HCT116 (cell line): ENCODE data around the gene CAMKK2. TPM values are rescaled to one million over a fixed set of nuclear protein-coding genes. Genes with fewer than 3 reads are reported as not detected.
A peak's percentile ranks its signal among the peaks of the same experiment; 100 is the strongest.

Experiments
- ATAC-seq: fragments of 200-7000 bp; cut with Tn5 transposase; 2 replicates; pipeline ENCODE4 v1.9.1; 2020; ENCODE audit warnings: mild to moderate bottlenecking, moderate library complexity
- BruUV-seq: library from RNA; stranded (reverse); fragments of 400-500 nt; replicated peaks from 2 replicates; lab custom pipeline; 2021; lab: Mats Ljungman, UMichigan
- CTCF ChIA-PET: fragments of 300-600 bp; sonication (Branson Sonifier 250); formaldehyde crosslinking; loops from one replicate; lab custom pipeline; 2021; ENCODE audit warnings: antibody characterized with exemption; lab: Charles Lee
- POLR2A ChIA-PET: fragments of 300-600, 350-600 bp; sonication (Branson Sonifier 250); formaldehyde crosslinking; loops from one replicate; lab custom pipeline; 2021; ENCODE audit warnings: antibody characterized with exemption; lab: Charles Lee
- RAD21 ChIA-PET, 2 experiments: fragments of 300-600 bp; sonication (Branson Sonifier 250); formaldehyde crosslinking; loops; one replicate each; lab custom pipeline; 2023; ENCODE audit warnings: low total read pairs in 2 of 2; ENCODE audit not compliant: uncharacterized antibody in 2 of 2, unreplicated experiment in 2 of 2, low non-redundant PET in 1 of 2; lab: Charles Lee
- DNase-seq: peaks from one replicate; pipeline ENCODE4 v3.0.0-alpha.2; 2010; ENCODE audit warnings: low read depth, low spot score
- H2AFZ ChIP-seq: fragments of 200-600 bp; shearing (Covaris generic), sonication (generic); 2 replicates; pipeline ENCODE4 v1.6.1; 2017; ENCODE audit warnings: low read depth, mixed run types, mixed read lengths, antibody characterized with exemption, low read length; ENCODE audit not compliant: poor library complexity, severe bottlenecking
- H3K27ac ChIP-seq: 2 replicates; pipeline ENCODE4 v1.5.1; 2012; ENCODE audit warnings: low read depth, low read length
- H3K27me3 ChIP-seq: fragments of 200-600 bp; sonication (generic); 2 replicates; pipeline ENCODE4 v1.6.1; 2016; ENCODE audit warnings: mixed run types, low read length, mixed read lengths; ENCODE audit not compliant: insufficient read depth
- H3K36me3 ChIP-seq, 2 experiments: fragments of 200-500 bp in 1 of 2; fragments of 200-600 bp in 1 of 2; sonication (Bioruptor generic) in 1 of 2; sonication (generic) in 1 of 2; 2 replicates each; pipeline versions ENCODE4 v1.5.1 to v1.6.1; 2014 to 2016; ENCODE audit warnings: low read length in 2 of 2, inconsistent platforms in 1 of 2, mixed read lengths in 1 of 2, mixed run types in 1 of 2; ENCODE audit not compliant: insufficient read depth in 2 of 2, control insufficient read depth in 1 of 2
- H3K4me1 ChIP-seq, 2 experiments: fragments of 200-600 bp in 1 of 2; sonication (generic) in 1 of 2; 2 replicates each; pipeline versions ENCODE4 v1.5.1 to v1.6.1; 2012 to 2017; ENCODE audit warnings: low read length in 2 of 2, inconsistent platforms in 1 of 2, mild to moderate bottlenecking in 1 of 2, mixed read lengths in 1 of 2, mixed run types in 1 of 2, moderate library complexity in 1 of 2; ENCODE audit not compliant: insufficient read depth in 2 of 2, control insufficient read depth in 1 of 2
- H3K4me2 ChIP-seq: fragments of 200-600 bp; sonication (generic); 2 replicates; pipeline ENCODE4 v1.6.1; 2017; ENCODE audit warnings: mixed run types, low read length, mixed read lengths
- H3K4me3 ChIP-seq, 2 experiments: fragments of 200-600 bp in 1 of 2; sonication (generic) in 1 of 2; replicated peaks in 1 of 2; 2 replicates each; pipeline ENCODE4 v1.5.1; 2011 to 2016; ENCODE audit warnings: low read length in 2 of 2, control low read depth in 1 of 2, low read depth in 1 of 2, mild to moderate bottlenecking in 1 of 2, mixed read lengths in 1 of 2, mixed run types in 1 of 2
- H3K79me2 ChIP-seq: fragments of 200-600 bp; sonication (generic); 2 replicates; pipeline ENCODE4 v1.6.1; 2017; ENCODE audit warnings: mild to moderate bottlenecking, mixed run types, low read length, moderate library complexity, mixed read lengths; ENCODE audit not compliant: insufficient read depth
- H3K9ac ChIP-seq: fragments of 200-600 bp; sonication (generic); 2 replicates; pipeline ENCODE4 v1.6.1; 2016; ENCODE audit warnings: low read length, mixed read lengths
- H3K9me2 ChIP-seq: fragments of 200-600 bp; sonication (generic), shearing (Covaris generic); 2 replicates; pipeline ENCODE4 v1.6.1; 2017; ENCODE audit warnings: mixed run types, mild to moderate bottlenecking, moderate library complexity; ENCODE audit not compliant: insufficient read depth
- H3K9me3 ChIP-seq, 2 experiments: fragments of 200-500 bp in 1 of 2; fragments of 200-600 bp in 1 of 2; sonication (Bioruptor generic) in 1 of 2; sonication (generic) in 1 of 2; 2 replicates each; pipeline ENCODE4 v1.6.1; 2014 to 2017; ENCODE audit warnings: low read length in 2 of 2, mixed read lengths in 2 of 2, inconsistent platforms in 1 of 2, low read depth in 1 of 2, mild to moderate bottlenecking in 1 of 2, mixed run types in 1 of 2, moderate library complexity in 1 of 2; ENCODE audit not compliant: control insufficient read depth in 1 of 2, insufficient read depth in 1 of 2
- H4K20me1 ChIP-seq: fragments of 200-600 bp; sonication (generic), shearing (Covaris generic); 2 replicates; pipeline ENCODE4 v1.6.1; 2017; ENCODE audit warnings: mixed run types, mild to moderate bottlenecking, moderate library complexity; ENCODE audit not compliant: insufficient read depth
- CTCF ChIP-seq, 3 experiments: fragments of 200-600 bp in 1 of 3; sonication (generic) in 1 of 3; IDR thresholded peaks in 2 of 3; conservative IDR thresholded peaks in 1 of 3; 2 replicates each; pipeline ENCODE4 v1.5.1; 2012 to 2017; ENCODE audit warnings: low read depth in 2 of 3, low read length in 2 of 3, antibody characterized with exemption in 1 of 3, borderline replicate concordance in 1 of 3, control low read depth in 1 of 3, mild to moderate bottlenecking in 1 of 3, mixed read lengths in 1 of 3, mixed run types in 1 of 3, moderate library complexity in 1 of 3; ENCODE audit not compliant: insufficient read depth in 1 of 3
- ELF1 ChIP-seq: IDR thresholded peaks from 2 replicates; pipeline ENCODE4 v1.6.1; 2012; ENCODE audit warnings: low read depth, borderline replicate concordance
- EZH2 ChIP-seq: fragments of 200-600 bp; sonication (generic); IDR thresholded peaks from 2 replicates; pipeline ENCODE4 v1.6.1; 2017; ENCODE audit warnings: antibody characterized with exemption, mixed run types
- EZH2phosphoT487 ChIP-seq: fragments of 200-600 bp; IDR thresholded peaks from 2 replicates; pipeline ENCODE4 v1.6.1; 2018; ENCODE audit warnings: antibody characterized with exemption, borderline replicate concordance
- FOSL1 ChIP-seq: IDR thresholded peaks from 2 replicates; pipeline ENCODE4 v1.6.1; 2012; ENCODE audit warnings: low read depth
- MAX ChIP-seq: IDR thresholded peaks from 2 replicates; pipeline ENCODE4 v1.6.1; 2012
- RAD21 ChIP-seq: IDR thresholded peaks from 2 replicates; pipeline ENCODE4 v1.6.1; 2012; ENCODE audit warnings: low read depth, mild to moderate bottlenecking
- intact Hi-C: fragments of 100-400 bp; cut with micrococcal nuclease; formaldehyde crosslinking; loops from 2 replicates; pipeline ENCODE4 v1.10.0; 2022
- total RNA-seq: library from RNA; stranded (reverse); gene quantifications from one replicate; pipeline ENCODE4 v1.2.1, GENCODE V29; 2021; ENCODE audit not compliant: unreplicated experiment

Gene CAMKK2
- total RNA-seq, 1 experiment from 2014 or later = 33.8 TPM

GRCh38 chr12:121223292-121224285 lies 72.9 kb downstream of the CAMKK2 start:
- no TSS peak for BruUV-seq
- intact Hi-C loops = loop anchor here (1.0 kb wide), 1 partner anchor 163 kb away; no protein-coding TSS in a partner anchor

More at GRCh38 chr12:121223292-121224285, 72.9 kb downstream of the CAMKK2 start:
- Histone ChIP-seq H3K36me3 (no peaks in the 10 kb centered on the region), H3K4me2 (no peak overlapping the region), H3K79me2 (no peaks in the 10 kb centered on the region), H3K27ac (no peak overlapping the region), H3K9ac (no peak overlapping the region), H2AFZ (no peak overlapping the region), H3K27me3 (no peaks in the 10 kb centered on the region), H3K9me2 (no peaks in the 10 kb centered on the region), H3K9me3 (no peaks in the 10 kb centered on the region), H4K20me1 (no peaks in the 10 kb centered on the region), H3K4me3 (no peak overlapping the region), H3K4me1 (no peaks in the 10 kb centered on the region)
- ChIA-PET POLR2A (no interaction called here), RAD21 (no interaction called here), CTCF (interaction anchor here (1.1 kb wide), 1 partner anchor 8 kb away, joined by 3 read pairs; no protein-coding TSS in a partner anchor)
- DNase-seq (no peak), ATAC-seq (peak; percentile 90)
- no peak for TF ChIP-seq FOSL1
- TF ChIP-seq EZH2phosphoT487 = no peak
- peak; percentile 70 for TF ChIP-seq RAD21
- no peak for TF ChIP-seq ELF1
- no peak for TF ChIP-seq EZH2
- TF ChIP-seq MAX = no peak
- peak; percentile 34 to 58 (median 51); a peak in 5 of 6 replicates for TF ChIP-seq CTCF (IDR thresholded peaks at IDR 0.05 in 2 of 3, conservative IDR thresholded peaks at IDR 0.05 in 1 of 3; ENCODE audit: borderline replicate concordance in 1 of 3, insufficient read depth in 1 of 3, low read depth in 2 of 3, low read length in 2 of 3)
